HEK293 (cell line): Measurements from ENCODE around the gene GNG7.

Experiments
- GLIS1 ChIP-seq: fragments of 450-650 bp; formaldehyde crosslinking; IDR thresholded peaks from 2 replicates; pipeline ENCODE4 v1.5.1; 2016; ENCODE audit warnings: missing biosample characterization, missing genetic modification characterization
- GLIS2 ChIP-seq: fragments of 450-650 bp; formaldehyde crosslinking; IDR thresholded peaks from 2 replicates; pipeline ENCODE4 v1.5.1; 2016; ENCODE audit warnings: missing biosample characterization, missing genetic modification characterization
- INSM2 ChIP-seq: fragments of 450-650 bp; formaldehyde crosslinking; IDR thresholded peaks from 2 replicates; pipeline ENCODE4 v1.5.1; 2016; ENCODE audit warnings: missing biosample characterization, missing genetic modification characterization
- KLF1 ChIP-seq: fragments of 450-650 bp; formaldehyde crosslinking; IDR thresholded peaks from 2 replicates; pipeline ENCODE4 v1.5.1; 2016; ENCODE audit warnings: missing biosample characterization, missing genetic modification characterization
- PRDM10 ChIP-seq: fragments of 450-650 bp; formaldehyde crosslinking; IDR thresholded peaks from 2 replicates; pipeline ENCODE4 v1.5.1; 2016; ENCODE audit warnings: missing biosample characterization, missing genetic modification characterization
- RBAK ChIP-seq: fragments of 450-650 bp; formaldehyde crosslinking; IDR thresholded peaks from 2 replicates; pipeline ENCODE4 v1.5.1; 2016; ENCODE audit warnings: missing biosample characterization, missing genetic modification characterization
- SCRT2 ChIP-seq: fragments of 450-650 bp; formaldehyde crosslinking; IDR thresholded peaks from 2 replicates; pipeline ENCODE4 v1.5.1; 2016; ENCODE audit warnings: missing biosample characterization, missing genetic modification characterization
- ZBTB11 ChIP-seq: fragments of 450-650 bp; formaldehyde crosslinking; conservative IDR thresholded peaks from 2 replicates; pipeline ENCODE4 v1.5.1; 2016; ENCODE audit warnings: low read depth, missing biosample characterization, missing genetic modification characterization
- ZBTB26 ChIP-seq: fragments of 450-650 bp; formaldehyde crosslinking; optimal IDR thresholded peaks from 2 replicates; pipeline ENCODE3; 2016; ENCODE audit warnings: missing biosample characterization, mild to moderate bottlenecking, missing genetic modification characterization
- ZNF132 ChIP-seq: fragments of 450-650 bp; formaldehyde crosslinking; IDR thresholded peaks from 2 replicates; pipeline ENCODE4 v1.5.1; 2017; ENCODE audit warnings: missing biosample characterization, missing genetic modification characterization, borderline replicate concordance
- ZNF133 ChIP-seq: fragments of 450-650 bp; formaldehyde crosslinking; IDR thresholded peaks from 2 replicates; pipeline ENCODE4 v1.5.1; 2016; ENCODE audit warnings: missing biosample characterization, missing genetic modification characterization
- ZNF155 ChIP-seq: fragments of 450-650 bp; formaldehyde crosslinking; IDR thresholded peaks from 2 replicates; pipeline ENCODE4 v1.5.1; 2016; ENCODE audit warnings: missing biosample characterization, missing genetic modification characterization
- ZNF184 ChIP-seq: fragments of 450-650 bp; IDR thresholded peaks from 2 replicates; pipeline ENCODE4 v1.5.1; 2018; ENCODE audit warnings: missing biosample characterization, mild to moderate bottlenecking, missing genetic modification characterization
- ZNF221 ChIP-seq: fragments of 450-650 bp; formaldehyde crosslinking; IDR thresholded peaks from 2 replicates; pipeline ENCODE4 v1.5.1; 2017; ENCODE audit warnings: missing biosample characterization, missing genetic modification characterization, borderline replicate concordance
- ZNF223 ChIP-seq: fragments of 450-650 bp; formaldehyde crosslinking; IDR thresholded peaks from 2 replicates; pipeline ENCODE4 v1.5.1; 2016; ENCODE audit warnings: missing biosample characterization, missing genetic modification characterization
- ZNF518A ChIP-seq: fragments of 450-650 bp; formaldehyde crosslinking; conservative IDR thresholded peaks from 2 replicates; pipeline ENCODE4 v1.5.1; 2016; ENCODE audit warnings: low read depth, missing biosample characterization, missing genetic modification characterization
- ZNF629 ChIP-seq: fragments of 450-650 bp; formaldehyde crosslinking; IDR thresholded peaks from 2 replicates; pipeline ENCODE4 v1.5.1; 2017; ENCODE audit warnings: missing biosample characterization, missing genetic modification characterization
- ZNF658 ChIP-seq: fragments of 450-650 bp; formaldehyde crosslinking; IDR thresholded peaks from 2 replicates; pipeline ENCODE4; 2016; ENCODE audit warnings: missing biosample characterization, missing genetic modification characterization
- ZNF664 ChIP-seq: fragments of 450-650 bp; formaldehyde crosslinking; IDR thresholded peaks from 2 replicates; pipeline ENCODE4 v1.5.1; 2016; ENCODE audit warnings: missing biosample characterization, missing genetic modification characterization
- ZNF692 ChIP-seq: fragments of 450-650 bp; formaldehyde crosslinking; IDR thresholded peaks from 2 replicates; pipeline ENCODE4 v1.5.1; 2016; ENCODE audit warnings: missing biosample characterization, missing genetic modification characterization
- ZNF830 ChIP-seq: fragments of 450-650 bp; IDR thresholded peaks from 2 replicates; pipeline ENCODE4 v1.5.0; 2018; ENCODE audit warnings: missing biosample characterization, missing genetic modification characterization, low read depth, mild to moderate bottlenecking, moderate library complexity

The GNG7 gene

GRCh38 chr19:2739602-2740313 is 37.3 kb upstream of the GNG7 start, which contains the start of gene SLC39A3 (continued):
- peak; percentile 100 for TF ChIP-seq ZBTB11 (tag by site-specific recombination)
- peak; percentile 87 for TF ChIP-seq ZNF692 (tag by site-specific recombination)
- TF ChIP-seq INSM2 (tag by site-specific recombination): peak; percentile 83
- TF ChIP-seq SCRT2 (tag by site-specific recombination): no peak; the same call in 1 of the 2 replicates
- TF ChIP-seq ZBTB26 (tag by site-specific recombination): peak; percentile 72
- 0 out of 2 replicates have a peak, but pooled peaks have one; percentile 22 for TF ChIP-seq PRDM10 (tag by site-specific recombination)
- peak; percentile 87 for TF ChIP-seq ZNF629 (tag by site-specific recombination)
- no peak for TF ChIP-seq ZNF223 (tag by site-specific recombination)
- TF ChIP-seq KLF1 (tag by site-specific recombination): peak; percentile 27
- no peak for TF ChIP-seq ZNF155 (tag by site-specific recombination)
- no peak for TF ChIP-seq ZNF132 (tag by site-specific recombination)
- peak; percentile 72 for TF ChIP-seq GLIS2 (tag by site-specific recombination)
- peak; percentile 90 for TF ChIP-seq ZNF184 (tag by site-specific recombination)
- peak; percentile 81 for TF ChIP-seq GLIS1 (tag by site-specific recombination)
- TF ChIP-seq ZNF518A: peak; percentile 87
- no peak for TF ChIP-seq ZNF133
- TF ChIP-seq ZNF830 (tag by site-specific recombination): no peak
- peak; percentile 85; the same call in 1 of the 2 replicates for TF ChIP-seq ZNF221
- 0 out of 2 replicates have a peak, but pooled peaks have one; percentile 19 for TF ChIP-seq ZNF664 (tag by site-specific recombination)
- no peak for TF ChIP-seq ZNF658 (tag by site-specific recombination)
- TF ChIP-seq RBAK (tag by site-specific recombination): no peak; the same call in 1 of the 2 replicates
